Ishikawa (cell line): ENCODE results near the gene GPBAR1.

ENCODE experiments used
- CEBPB ChIP-seq: IDR thresholded peaks from 2 replicates; pipeline ENCODE4 v1.6.1; 2012
- CREB1 ChIP-seq: IDR thresholded peaks from 2 replicates; pipeline ENCODE4 v1.6.1; 2012; ENCODE audit warnings: low read depth
- EGR1 ChIP-seq: IDR thresholded peaks from 2 replicates; pipeline ENCODE4 v1.6.1; 2012
- EP300 ChIP-seq: IDR thresholded peaks from 2 replicates; pipeline ENCODE4 v1.6.1; 2012; ENCODE audit warnings: borderline replicate concordance
- FOXM1 ChIP-seq: IDR thresholded peaks from 2 replicates; pipeline ENCODE4 v1.6.1; 2012; ENCODE audit warnings: low read depth, borderline replicate concordance
- NFIC ChIP-seq: IDR thresholded peaks from 2 replicates; pipeline ENCODE4 v1.6.1; 2012
- RAD21 ChIP-seq: IDR thresholded peaks from 2 replicates; pipeline ENCODE4 v1.6.1; 2012; ENCODE audit warnings: low read depth
- TAF1 ChIP-seq: IDR thresholded peaks from 2 replicates; pipeline ENCODE4 v1.6.1; 2012; ENCODE audit warnings: low read depth, mild to moderate bottlenecking
- TCF12 ChIP-seq: IDR thresholded peaks from 2 replicates; pipeline ENCODE4 v1.6.1; 2012; ENCODE audit warnings: low read depth
- TEAD4 ChIP-seq: IDR thresholded peaks from 2 replicates; pipeline ENCODE4 v1.6.1; 2012
- YY1 ChIP-seq: IDR thresholded peaks from 2 replicates; pipeline ENCODE4 v1.6.1; 2012; ENCODE audit warnings: low read depth
- ZBTB7A ChIP-seq: IDR thresholded peaks from 2 replicates; pipeline ENCODE4 v1.6.1; 2012; ENCODE audit warnings: low read depth
- TF ChIP-seq, protein P1 (sequence below): IDR thresholded peaks from 2 replicates; pipeline ENCODE4 v1.6.1; 2012; ENCODE audit warnings: low read depth, mild to moderate bottlenecking
- TF ChIP-seq, protein P2 (sequence below): IDR thresholded peaks from 2 replicates; pipeline ENCODE4 v1.6.1; 2012
- TF ChIP-seq, protein P3 (sequence below): IDR thresholded peaks from 2 replicates; pipeline ENCODE4 v1.6.1; 2012

GPBAR1 gene

DNA sequence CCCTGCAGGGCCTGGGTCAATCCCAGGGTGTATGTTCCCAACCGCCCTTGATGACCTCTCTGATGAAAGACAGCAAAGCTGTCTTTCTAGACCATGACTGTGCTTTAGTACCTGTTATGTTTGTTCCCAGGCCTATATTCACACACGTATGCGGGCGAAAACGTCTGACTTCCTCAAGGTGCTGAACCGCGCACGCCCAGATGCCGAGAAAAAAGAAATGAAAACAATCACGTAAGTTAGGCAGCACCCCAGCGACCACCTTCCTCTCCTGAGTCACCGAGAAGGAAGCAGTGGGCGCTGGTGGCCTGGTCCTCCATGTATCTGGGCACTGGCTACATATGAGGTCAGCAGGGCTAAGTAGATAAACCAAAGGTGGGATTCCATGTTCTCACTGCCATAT, 11.1 kb upstream of the GPBAR1 start:
- TF ChIP-seq ZBTB7A (no peak), YY1 (no peak), NFIC (no peak), CREB1 (no peak), EGR1 (no peak), TCF12 (no peak), CEBPB (no peak), TAF1 (no peak), EP300 (no peak), FOXM1 (no peak), RAD21 (no peak)
- TF ChIP-seq, protein P1, sequence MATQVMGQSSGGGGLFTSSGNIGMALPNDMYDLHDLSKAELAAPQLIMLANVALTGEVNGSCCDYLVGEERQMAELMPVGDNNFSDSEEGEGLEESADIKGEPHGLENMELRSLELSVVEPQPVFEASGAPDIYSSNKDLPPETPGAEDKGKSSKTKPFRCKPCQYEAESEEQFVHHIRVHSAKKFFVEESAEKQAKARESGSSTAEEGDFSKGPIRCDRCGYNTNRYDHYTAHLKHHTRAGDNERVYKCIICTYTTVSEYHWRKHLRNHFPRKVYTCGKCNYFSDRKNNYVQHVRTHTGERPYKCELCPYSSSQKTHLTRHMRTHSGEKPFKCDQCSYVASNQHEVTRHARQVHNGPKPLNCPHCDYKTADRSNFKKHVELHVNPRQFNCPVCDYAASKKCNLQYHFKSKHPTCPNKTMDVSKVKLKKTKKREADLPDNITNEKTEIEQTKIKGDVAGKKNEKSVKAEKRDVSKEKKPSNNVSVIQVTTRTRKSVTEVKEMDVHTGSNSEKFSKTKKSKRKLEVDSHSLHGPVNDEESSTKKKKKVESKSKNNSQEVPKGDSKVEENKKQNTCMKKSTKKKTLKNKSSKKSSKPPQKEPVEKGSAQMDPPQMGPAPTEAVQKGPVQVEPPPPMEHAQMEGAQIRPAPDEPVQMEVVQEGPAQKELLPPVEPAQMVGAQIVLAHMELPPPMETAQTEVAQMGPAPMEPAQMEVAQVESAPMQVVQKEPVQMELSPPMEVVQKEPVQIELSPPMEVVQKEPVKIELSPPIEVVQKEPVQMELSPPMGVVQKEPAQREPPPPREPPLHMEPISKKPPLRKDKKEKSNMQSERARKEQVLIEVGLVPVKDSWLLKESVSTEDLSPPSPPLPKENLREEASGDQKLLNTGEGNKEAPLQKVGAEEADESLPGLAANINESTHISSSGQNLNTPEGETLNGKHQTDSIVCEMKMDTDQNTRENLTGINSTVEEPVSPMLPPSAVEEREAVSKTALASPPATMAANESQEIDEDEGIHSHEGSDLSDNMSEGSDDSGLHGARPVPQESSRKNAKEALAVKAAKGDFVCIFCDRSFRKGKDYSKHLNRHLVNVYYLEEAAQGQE = no peak
- TF ChIP-seq, protein P2, sequence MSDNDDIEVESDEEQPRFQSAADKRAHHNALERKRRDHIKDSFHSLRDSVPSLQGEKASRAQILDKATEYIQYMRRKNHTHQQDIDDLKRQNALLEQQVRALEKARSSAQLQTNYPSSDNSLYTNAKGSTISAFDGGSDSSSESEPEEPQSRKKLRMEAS = no peak
- TF ChIP-seq, protein P3, sequence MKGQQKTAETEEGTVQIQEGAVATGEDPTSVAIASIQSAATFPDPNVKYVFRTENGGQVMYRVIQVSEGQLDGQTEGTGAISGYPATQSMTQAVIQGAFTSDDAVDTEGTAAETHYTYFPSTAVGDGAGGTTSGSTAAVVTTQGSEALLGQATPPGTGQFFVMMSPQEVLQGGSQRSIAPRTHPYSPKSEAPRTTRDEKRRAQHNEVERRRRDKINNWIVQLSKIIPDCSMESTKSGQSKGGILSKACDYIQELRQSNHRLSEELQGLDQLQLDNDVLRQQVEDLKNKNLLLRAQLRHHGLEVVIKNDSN = no peak

DNA sequence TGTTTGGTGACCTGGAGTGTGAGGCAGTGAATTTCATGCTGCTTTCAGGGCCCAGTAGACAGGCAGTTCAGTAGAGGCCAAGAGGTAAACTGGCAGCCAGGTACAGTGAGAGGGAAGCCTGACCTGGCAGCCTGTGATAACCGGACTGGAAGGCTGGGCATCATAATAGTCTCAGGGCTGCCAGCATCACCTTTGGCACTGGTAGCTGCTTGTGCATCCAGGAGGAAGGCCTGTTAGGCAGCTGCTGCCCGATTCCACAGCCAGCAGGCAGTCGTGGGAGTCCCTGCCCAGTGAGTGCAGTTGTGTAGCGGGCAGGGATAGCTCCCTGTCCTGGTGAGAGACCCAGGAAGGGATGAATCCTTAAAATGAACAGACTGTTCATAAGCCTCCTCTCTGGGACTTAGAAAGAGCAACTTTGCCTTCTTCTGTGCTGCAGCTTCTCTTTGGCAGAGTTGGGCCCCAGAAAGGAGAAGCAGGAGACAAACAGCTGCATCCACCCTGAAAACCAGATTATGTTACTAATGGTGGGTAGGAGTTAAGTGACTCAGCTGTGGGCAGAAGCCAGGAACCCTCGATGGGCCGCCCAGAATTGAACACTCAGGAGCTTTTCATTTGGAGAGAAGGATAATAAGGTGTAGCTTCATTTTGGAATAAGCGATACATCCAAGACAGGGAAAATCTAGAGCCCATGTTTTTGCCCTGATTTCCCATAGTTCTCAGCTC, 8.1 kb upstream of the GPBAR1 start:
- TF ChIP-seq TEAD4 (no peak), TAF1 (no peak), FOXM1 (no peak), TCF12 (no peak), EGR1 (no peak), ZBTB7A (no peak), CEBPB (no peak), CREB1 (no peak), EP300 (no peak), RAD21 (no peak), YY1 (no peak), NFIC (no peak)
- TF ChIP-seq, protein P3 = no peak
- TF ChIP-seq, protein P2 = no peak
- TF ChIP-seq, protein P1 = no peak

DNA sequence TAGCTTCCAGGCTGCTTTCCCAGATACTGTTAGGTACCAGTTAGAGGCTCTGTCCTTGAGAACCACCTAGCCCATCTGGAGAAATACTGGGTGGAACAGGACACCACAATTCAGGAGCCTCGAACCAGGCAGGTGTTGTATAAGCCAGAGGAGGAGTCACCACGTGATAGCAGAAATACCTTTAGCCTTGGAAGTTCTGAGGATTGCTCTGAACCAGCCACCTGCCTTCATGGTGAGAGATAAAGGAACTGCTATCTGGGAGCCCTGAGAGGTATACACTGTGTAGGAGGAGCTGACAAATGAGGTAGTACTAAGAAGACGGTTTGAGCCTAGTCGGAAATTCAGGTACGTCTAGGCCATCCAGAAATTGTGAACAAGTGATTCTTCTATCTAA, 7.6 kb upstream of the GPBAR1 start:
- TF ChIP-seq FOXM1 = no peak
- TF ChIP-seq, protein P3 = no peak
- TF ChIP-seq, protein P1 = no peak
- TF ChIP-seq ZBTB7A = no peak
- no peak for TF ChIP-seq CREB1
- TF ChIP-seq EGR1 = no peak
- no peak for TF ChIP-seq CEBPB
- TF ChIP-seq TEAD4 = no peak
- no peak for TF ChIP-seq RAD21
- TF ChIP-seq TCF12 = no peak
- TF ChIP-seq YY1 = no peak
- TF ChIP-seq, protein P2 = no peak
- no peak for TF ChIP-seq NFIC
- TF ChIP-seq EP300 = no peak
- TF ChIP-seq TAF1 = no peak
